ENCODE measurements around the gene DYRK1A.

DYRK1A gene

GRCh38 chr21:37356706-37357105 lies 9.9 kb upstream of the DYRK1A start:
- Histone ChIP-seq H3K9ac (ENCODE audit: low read length) (no peak overlapping the region), H3K36me3 (replicated peaks; ENCODE audit: insufficient read depth, low read length) (no peaks in the 10 kb centered on the region), H2AFZ (ENCODE audit: low read length) (no peak overlapping the region), H3K4me1 (ENCODE audit: low read length) (no peaks in the 10 kb centered on the region), H3K27ac (ENCODE audit: low read length) (no peak overlapping the region), H3K9me2 (replicated peaks; ENCODE audit: insufficient read depth, low read length) (no peaks in the 10 kb centered on the region; the same call in 1 of the 2 replicates), H3F3A (ENCODE audit: insufficient read depth, low read length) (no peaks in the 10 kb centered on the region), H3K4me3 (ENCODE audit: low read length) (no peak overlapping the region), H3K79me2 (ENCODE audit: low read length) (no peaks in the 10 kb centered on the region), H4K20me1 (ENCODE audit: insufficient read depth, low read length) (no peaks in the 10 kb centered on the region), H3K27me3 (replicated peaks; ENCODE audit: insufficient read depth, low read length) (no peaks in the 10 kb centered on the region), H3K4me2 (ENCODE audit: low read depth, low read length) (no peak overlapping the region), H3K9me3 (replicated peaks; ENCODE audit: insufficient read depth, low read length) (no peaks in the 10 kb centered on the region)
- no peak for DNase-seq
- TF ChIP-seq EZH2phosphoT487 (IDR thresholded peaks at IDR 0.05; ENCODE audit: low read length) (no peak), CTCF (IDR thresholded peaks at IDR 0.05; ENCODE audit: low read length) (no peak), EZH2 (optimal IDR thresholded peaks at IDR 0.05; ENCODE audit: low read depth, low read length) (no peak)

GRCh38 chr21:37357691-37358090 lies 8.9 kb upstream of the DYRK1A start:
- H3F3A ChIP-seq (ENCODE audit: insufficient read depth, low read length), result no peaks in the 10 kb centered on the region
- H4K20me1 ChIP-seq (ENCODE audit: insufficient read depth, low read length), result no peaks in the 10 kb centered on the region
- H3K36me3 ChIP-seq (replicated peaks; ENCODE audit: insufficient read depth, low read length), result no peaks in the 10 kb centered on the region
- H2AFZ ChIP-seq (ENCODE audit: low read length), result no peak overlapping the region
- H3K4me3 ChIP-seq (ENCODE audit: low read length), result no peak overlapping the region
- TF ChIP-seq EZH2 (optimal IDR thresholded peaks at IDR 0.05; ENCODE audit: low read depth, low read length) (no peak), EZH2phosphoT487 (IDR thresholded peaks at IDR 0.05; ENCODE audit: low read length) (no peak), CTCF (IDR thresholded peaks at IDR 0.05; ENCODE audit: low read length) (no peak)
- no peak for DNase-seq
- H3K4me1 ChIP-seq (ENCODE audit: low read length), result no peaks in the 10 kb centered on the region
- no peaks in the 10 kb centered on the region for H3K9me2 ChIP-seq (replicated peaks; ENCODE audit: insufficient read depth, low read length)
- H3K9me3 ChIP-seq (replicated peaks; ENCODE audit: insufficient read depth, low read length), result no peaks in the 10 kb centered on the region
- H3K27me3 ChIP-seq (replicated peaks; ENCODE audit: insufficient read depth, low read length), result no peaks in the 10 kb centered on the region
- H3K4me2 ChIP-seq (ENCODE audit: low read depth, low read length), result no peak overlapping the region
- no peaks in the 10 kb centered on the region for H3K79me2 ChIP-seq (ENCODE audit: low read length)
- no peak overlapping the region for H3K9ac ChIP-seq (ENCODE audit: low read length)
- H3K27ac ChIP-seq (ENCODE audit: low read length), result no peak overlapping the region

- H3K36me3 ChIP-seq (replicated peaks; ENCODE audit: insufficient read depth, low read length), result no peaks in the 10 kb centered on the region
- H3K4me1 ChIP-seq (ENCODE audit: low read length), result no peaks in the 10 kb centered on the region
- no peaks in the 10 kb centered on the region for H3K79me2 ChIP-seq (ENCODE audit: low read length)
- DNase-seq, result no peak
- no peaks in the 10 kb centered on the region for H3K9me3 ChIP-seq (replicated peaks; ENCODE audit: insufficient read depth, low read length)
- H3K9ac ChIP-seq (ENCODE audit: low read length), result no peak overlapping the region
- no peaks in the 10 kb centered on the region for H3K27me3 ChIP-seq (replicated peaks; ENCODE audit: insufficient read depth, low read length)
- no peak overlapping the region for H3K4me2 ChIP-seq (ENCODE audit: low read depth, low read length)
- H2AFZ ChIP-seq (ENCODE audit: low read length), result no peak overlapping the region
- H3K4me3 ChIP-seq (ENCODE audit: low read length), result no peak overlapping the region
- H3F3A ChIP-seq (ENCODE audit: insufficient read depth, low read length), result no peaks in the 10 kb centered on the region
- H4K20me1 ChIP-seq (ENCODE audit: insufficient read depth, low read length), result no peaks in the 10 kb centered on the region
- TF ChIP-seq EZH2 (optimal IDR thresholded peaks at IDR 0.05; ENCODE audit: low read depth, low read length) (no peak), CTCF (IDR thresholded peaks at IDR 0.05; ENCODE audit: low read length) (no peak), EZH2phosphoT487 (IDR thresholded peaks at IDR 0.05; ENCODE audit: low read length) (no peak)
- no peak overlapping the region for H3K27ac ChIP-seq (ENCODE audit: low read length)
- H3K9me2 ChIP-seq (replicated peaks; ENCODE audit: insufficient read depth, low read length), result no peaks in the 10 kb centered on the region
Measured at GRCh38 chr21:37358397-37358796, 8.2 kb upstream of the DYRK1A start.

Data from MM.1S (cell line).